T-cell (primary cell): Measurements from ENCODE around the gene MATR3. TPM values are rescaled to one million over a fixed set of nuclear protein-coding genes. Genes with fewer than 3 reads are reported as not detected.
"Not testable (repeated sequence)": the region's sequence is repeated elsewhere in the genome, so short reads cannot be mapped to it uniquely, and the experiment has no call there.

Experiments
- ATAC-seq, 4 experiments: fragments of 200-7000 bp in 3 of 4; fragments of 150-1000 bp in 1 of 4; cut with Tn5 transposase; replicated peaks in 1 of 4; 1 replicate in 3 of 4; 2 replicates in 1 of 4; pipeline ENCODE4 v1.10.0; 2021; ENCODE audit warnings: moderate library complexity in 3 of 4, mild to moderate bottlenecking in 2 of 4, moderate number of reproducible peaks in 1 of 4
- CTCF ChIA-PET, 2 donors: fragments of 300-600 bp; sonication (Branson Sonifier 250); formaldehyde crosslinking; loops; one replicate each; lab custom pipeline; 2022; ENCODE audit warnings: antibody characterized with exemption in 2 of 2; lab: Charles Lee
- POLR2A ChIA-PET, 2 donors: fragments of 300-600 bp; sonication (Branson Sonifier 250); formaldehyde crosslinking; loops; one replicate each; lab custom pipeline; 2022; ENCODE audit warnings: antibody characterized with exemption in 2 of 2; lab: Charles Lee
- DNase-seq, 35 experiments: peaks; one replicate each; pipeline versions ENCODE4 v3.0.0 to v3.0.0-alpha.2; 2013 to 2023
- H3K27ac ChIP-seq: one replicate; pipeline ENCODE4 v1.5.1; 2013; ENCODE audit warnings: low read length
- H3K27me3 ChIP-seq, 2 experiments: replicated peaks in 1 of 2; 1 replicate in 1 of 2; 2 replicates in 1 of 2; pipeline versions ENCODE4 v1.6.1 to v1.7.0; 2013; ENCODE audit warnings: low read length in 1 of 2, mixed read lengths in 1 of 2; ENCODE audit not compliant: control insufficient read depth in 2 of 2, insufficient read depth in 2 of 2; ENCODE audit errors: extremely low read depth in 1 of 2
- H3K36me3 ChIP-seq, 2 donors: 1 replicate in 1 of 2; 2 replicates in 1 of 2; pipeline versions ENCODE4 v1.6.1 to v1.7.0; 2013; ENCODE audit warnings: low read length in 1 of 2; ENCODE audit not compliant: control insufficient read depth in 2 of 2, insufficient read depth in 1 of 2; ENCODE audit errors: extremely low read depth in 1 of 2
- H3K4me1 ChIP-seq, 2 experiments: 1 replicate in 1 of 2; 2 replicates in 1 of 2; pipeline versions ENCODE4 v1.6.1 to v1.7.0; 2013; ENCODE audit warnings: low read length in 2 of 2, mixed read lengths in 1 of 2; ENCODE audit not compliant: insufficient read depth in 2 of 2, control insufficient read depth in 1 of 2; ENCODE audit errors: extremely low read depth in 1 of 2
- H3K4me3 ChIP-seq, 2 donors: 1 replicate in 1 of 2; 2 replicates in 1 of 2; pipeline versions ENCODE4 v1.5.1 to v1.7.0; 2013; ENCODE audit warnings: mild to moderate bottlenecking in 2 of 2, low read length in 1 of 2, moderate library complexity in 1 of 2; ENCODE audit not compliant: control insufficient read depth in 1 of 2; ENCODE audit errors: extremely low read depth in 1 of 2
- H3K9me3 ChIP-seq: 2 replicates; pipeline ENCODE4 v1.7.0; 2013
- H3K27ac Mint-ChIP-seq, 2 donors: one replicate each; pipeline ENCODE4 v1.8.0; 2020 to 2021; ENCODE audit warnings: mild to moderate bottlenecking in 2 of 2, mixed read lengths in 2 of 2
- H3K27me3 Mint-ChIP-seq, 2 donors: one replicate each; pipeline ENCODE4 v1.8.0; 2021 to 2022; ENCODE audit warnings: mixed read lengths in 2 of 2
- H3K36me3 Mint-ChIP-seq: one replicate; pipeline ENCODE4 v1.8.0; 2021; ENCODE audit warnings: mixed read lengths
- H3K4me1 Mint-ChIP-seq, 3 donors: one replicate each; pipeline ENCODE4 v1.8.0; 2020 to 2022; ENCODE audit warnings: mixed read lengths in 3 of 3, mild to moderate bottlenecking in 1 of 3
- H3K4me3 Mint-ChIP-seq, 3 donors: one replicate each; pipeline ENCODE4 v1.8.0; 2020 to 2022; ENCODE audit warnings: mild to moderate bottlenecking in 3 of 3, mixed read lengths in 3 of 3, moderate library complexity in 3 of 3
- H3K9me3 Mint-ChIP-seq, 3 donors: one replicate each; pipeline ENCODE4 v1.8.0; 2020 to 2022; ENCODE audit warnings: mixed read lengths in 3 of 3
- WGBS: methylation state at CpG from one replicate; pipeline ENCODE4 v1.1.5; 2013; ENCODE audit warnings: missing lambda C conversion rate; ENCODE audit not compliant: insufficient coverage; 5-methylcytosine and 5-hydroxymethylcytosine counted together
- total RNA-seq, 35 experiments: library from RNA in 6 of 35; stranded (reverse) in 6 of 35; fragments of 120-200 nt in 1 of 35; gene quantifications; one replicate each; pipeline versions ENCODE4 v1.2.1 to v1.2.4 and lab custom pipeline; 2013 to 2026

Gene MATR3
- total RNA-seq, 5 donors from 2014 or later (not counting 1 experiment from before 2014, with no cell fraction given): 187 to 359 (median 200) TPM

- Histone ChIP-seq H3K27me3 (no peaks in the 10 kb centered on the region), H3K36me3 (no peaks in the 10 kb centered on the region), H3K4me1 (peaks cover 0 to 9% of the 10 kb centered on the region in 2 experiments), H3K4me3 (no peak overlapping the region), H3K27ac (no peak overlapping the region), H3K9me3 (no peaks in the 10 kb centered on the region)
- Mint-ChIP-seq H3K27ac (no peak overlapping the region), H3K4me1 (peaks cover 50 to 58% (median 52%) of the 10 kb centered on the region in 3 donors), H3K4me3 (no peak overlapping the region), H3K27me3 (no peaks in the 10 kb centered on the region), H3K9me3 (peaks cover 0 to 5% (median 0%) of the 10 kb centered on the region in 3 donors), H3K36me3 (peaks cover 29% of the 10 kb centered on the region)
- no peak for DNase-seq
- POLR2A ChIA-PET: interaction anchor here in 1 of 2 donors (0.5 to 0.7 kb wide), 2 partner anchors 10 to 61 kb away, joined by 3 read pairs; no protein-coding TSS in a partner anchor
- ATAC-seq: no peak
- no CpG with 5 or more reads among the region's 3 CpGs for WGBS
- CTCF ChIA-PET: interaction anchor here (0.6 to 1.1 kb wide), 2 partner anchors 20 to 50 kb away, joined by 3 read pairs; partner anchors contain the start of gene SPATA24 (in 1 of the 2)
Measured at GRCh38 chr5:139354186-139354585, 60.6 kb downstream of the MATR3 start.

DNA sequence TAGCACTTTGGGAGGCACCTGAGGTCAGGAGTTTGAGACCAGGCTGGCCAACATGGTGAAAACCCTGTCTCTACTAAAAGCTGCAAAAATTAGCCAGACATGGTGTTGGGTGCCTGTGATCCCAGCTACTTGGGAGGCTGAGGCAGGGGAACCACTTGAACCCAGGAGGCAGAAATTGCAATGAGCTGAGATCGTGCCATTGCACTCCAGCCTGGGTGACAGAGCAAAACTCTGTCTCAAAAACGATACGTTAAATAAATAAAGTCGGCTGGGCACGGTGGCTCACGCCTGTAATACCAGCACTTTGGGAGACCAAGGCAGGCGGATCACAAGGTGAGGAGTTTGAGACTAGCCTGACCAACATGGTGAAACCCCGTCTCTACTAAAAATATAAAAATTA, 62.4 kb downstream of the MATR3 start:
- H3K4me3 Mint-ChIP-seq, H3K27me3 ChIP-seq, CTCF ChIA-PET, H3K4me3 ChIP-seq, H3K4me1 ChIP-seq, H3K27ac ChIP-seq, H3K9me3 ChIP-seq, ATAC-seq, H3K36me3 ChIP-seq, H3K9me3 Mint-ChIP-seq, H3K27me3 Mint-ChIP-seq, DNase-seq, H3K27ac Mint-ChIP-seq: not testable (repeated sequence)
- 100% methylated on average over 5 of the region's 8 CpGs for WGBS
- POLR2A ChIA-PET: interaction anchor here in 1 of 2 donors (0.6 kb wide), 1 partner anchor 240 kb away, joined by 4 read pairs; no protein-coding TSS in a partner anchor
- peaks cover 29% of the 10 kb centered on the region for H3K36me3 Mint-ChIP-seq
- peaks cover 43 to 55% (median 48%) of the 10 kb centered on the region in 3 donors for H3K4me1 Mint-ChIP-seq

DNA sequence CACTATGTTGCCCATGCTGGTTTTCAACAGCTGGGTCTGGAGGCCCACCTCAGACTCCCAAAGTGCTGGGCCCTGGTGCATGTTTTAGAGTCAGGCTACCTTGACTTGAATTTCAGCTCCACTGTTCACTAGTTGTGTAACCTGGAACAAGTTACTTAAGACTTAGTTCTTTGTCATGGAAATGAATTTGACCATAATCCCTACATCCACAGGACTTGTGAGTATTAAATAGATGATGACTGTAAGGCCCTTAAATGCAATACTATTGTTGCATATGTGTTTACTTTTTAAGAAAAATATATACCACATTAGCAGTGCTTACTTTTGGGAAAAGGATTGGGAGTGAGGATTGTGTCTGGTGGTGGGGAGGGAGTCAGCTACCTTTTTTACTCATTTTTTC, 64.5 kb downstream of the MATR3 start:
- Histone ChIP-seq H3K27ac (no peak overlapping the region), H3K36me3 (peaks cover 4 to 5% of the 10 kb centered on the region in 2 donors), H3K4me1 (peaks cover 0 to 4% of the 10 kb centered on the region in 2 experiments), H3K9me3 (no peaks in the 10 kb centered on the region), H3K27me3 (no peaks in the 10 kb centered on the region), H3K4me3 (no peak overlapping the region)
- CTCF ChIA-PET: interaction anchor here in 1 of 2 donors (1.2 kb wide), 1 partner anchor 72 kb away, joined by 5 read pairs; no protein-coding TSS in a partner anchor
- Mint-ChIP-seq H3K4me1 (peaks cover 35 to 45% (median 36%) of the 10 kb centered on the region in 3 donors), H3K36me3 (peaks cover 20% of the 10 kb centered on the region), H3K27me3 (no peaks in the 10 kb centered on the region), H3K4me3 (no peak overlapping the region), H3K27ac (no peak overlapping the region), H3K9me3 (peaks cover 0 to 5% (median 0%) of the 10 kb centered on the region in 3 donors)
- ATAC-seq (no peak), DNase-seq (no peak)
- POLR2A ChIA-PET: no interaction called here

- peaks cover 5 to 20% of the 10 kb centered on the region in 2 donors for H3K36me3 ChIP-seq
- Mint-ChIP-seq H3K36me3 (peaks cover 28% of the 10 kb centered on the region), H3K9me3 (no peaks in the 10 kb centered on the region), H3K27me3 (no peaks in the 10 kb centered on the region), H3K4me3 (no peak overlapping the region), H3K4me1 (peaks cover 24 to 35% (median 26%) of the 10 kb centered on the region in 3 donors), H3K27ac (no peak overlapping the region)
- ATAC-seq (no peak), DNase-seq (no peak)
- ChIA-PET CTCF (no interaction called here), POLR2A (interaction anchor here in 1 of 2 donors (0.5 to 0.6 kb wide), 2 partner anchors 8 to 782 kb away, joined by 4 to 5 read pairs; no protein-coding TSS in a partner anchor)
- H3K9me3 ChIP-seq: no peaks in the 10 kb centered on the region
- no peaks in the 10 kb centered on the region for H3K4me1 ChIP-seq
- 100% methylated on average over 3 of the region's 4 CpGs for WGBS
- H3K4me3 ChIP-seq: no peak overlapping the region
- no peak overlapping the region for H3K27ac ChIP-seq
- no peaks in the 10 kb centered on the region for H3K27me3 ChIP-seq
Measured at GRCh38 chr5:139360384-139360783, 66.8 kb downstream of the MATR3 start.

GRCh38 chr5:139361835-139362429, 68.4 kb downstream of the MATR3 start:
- CTCF ChIA-PET: interaction anchor here in 1 of 2 donors (0.6 kb wide), 1 partner anchor 152 kb away, joined by 4 read pairs; no protein-coding TSS in a partner anchor
- peaks cover 21 to 29% (median 24%) of the 10 kb centered on the region in 3 donors for H3K4me1 Mint-ChIP-seq
- POLR2A ChIA-PET: interaction anchor here (0.6 to 0.8 kb wide), 5 partner anchors 12 to 1025 kb away, joined by 3 to 6 read pairs (median 4); no protein-coding TSS in a partner anchor
- ATAC-seq (no peak), DNase-seq (no peak)
- H3K4me3 Mint-ChIP-seq: no peak overlapping the region
- Histone ChIP-seq H3K4me1 (no peaks in the 10 kb centered on the region), H3K27me3 (no peaks in the 10 kb centered on the region), H3K27ac (no peak overlapping the region), H3K4me3 (no peak overlapping the region), H3K9me3 (no peaks in the 10 kb centered on the region), H3K36me3 (peaks cover 9 to 35% of the 10 kb centered on the region in 2 donors)
- H3K27me3 Mint-ChIP-seq: no peaks in the 10 kb centered on the region
- no CpG with 5 or more reads among the region's 6 CpGs for WGBS
- H3K27ac Mint-ChIP-seq: no peak overlapping the region
- peaks cover 35% of the 10 kb centered on the region for H3K36me3 Mint-ChIP-seq
- H3K9me3 Mint-ChIP-seq: no peaks in the 10 kb centered on the region

DNA sequence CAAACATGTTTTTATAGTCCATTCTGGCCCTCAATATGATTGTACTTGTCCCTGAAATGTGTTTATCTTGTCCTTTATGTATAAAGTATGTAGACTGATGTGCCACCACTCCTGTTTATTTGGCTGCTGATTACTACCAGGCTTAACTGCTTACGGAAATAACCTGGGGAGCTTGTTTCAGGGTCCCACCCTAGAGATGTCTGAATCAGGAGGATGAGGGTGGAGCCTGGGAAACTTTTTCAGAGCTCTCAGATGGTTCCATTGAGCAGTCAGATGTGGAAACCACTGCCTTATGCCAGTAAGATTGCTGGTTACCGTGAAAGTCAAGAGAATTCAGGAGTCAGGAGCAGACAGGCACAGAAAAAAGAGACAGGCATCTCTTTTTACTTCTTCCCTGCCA, 70.4 kb downstream of the MATR3 start:
- ChIA-PET POLR2A (interaction anchor here in 1 of 2 donors (1.1 kb wide), 1 partner anchor 17 kb away, joined by 4 read pairs; no protein-coding TSS in a partner anchor), CTCF (no interaction called here)
- H3K9me3 Mint-ChIP-seq: no peaks in the 10 kb centered on the region
- Histone ChIP-seq H3K4me3 (no peak overlapping the region), H3K9me3 (no peaks in the 10 kb centered on the region), H3K4me1 (no peaks in the 10 kb centered on the region), H3K27me3 (no peaks in the 10 kb centered on the region), H3K36me3 (peaks cover 9 to 50% of the 10 kb centered on the region in 2 donors), H3K27ac (no peak overlapping the region)
- DNase-seq (no peak), ATAC-seq (no peak)
- WGBS: 93% methylated on average over 2 of the region's 2 CpGs
- H3K4me3 Mint-ChIP-seq: no peak overlapping the region
- no peaks in the 10 kb centered on the region for H3K27me3 Mint-ChIP-seq
- peaks cover 29% of the 10 kb centered on the region for H3K36me3 Mint-ChIP-seq
- H3K27ac Mint-ChIP-seq: no peak overlapping the region
- H3K4me1 Mint-ChIP-seq: peaks cover 5 to 14% (median 13%) of the 10 kb centered on the region in 3 donors
